HepG2 (cell line): ENCODE results near the gene GLIPR1L2. TPM values are rescaled to one million over a fixed set of nuclear protein-coding genes. Genes with fewer than 3 reads are reported as not detected.

ENCODE experiments used
- ATAC-seq: fragments of 200-7000 bp; cut with Tn5 transposase; 3 replicates; pipeline ENCODE4 v1.9.1; 2020; ENCODE audit warnings: mild to moderate bottlenecking, moderate library complexity
- BruUV-seq: library from RNA; stranded (reverse); fragments of 400-500 nt; replicated peaks from 2 replicates; lab custom pipeline; 2021; lab: Mats Ljungman, UMichigan
- CTCF ChIA-PET: fragments of 300-600 bp; formaldehyde crosslinking; extraction: SDS; loops from one replicate; lab custom pipeline; 2021; ENCODE audit warnings: low total read pairs, inconsistent platforms, low intra/inter-chr PET ratio; lab: Yijun Ruan, JAX
- POLR2A ChIA-PET: fragments of 350-600 bp; sonication (Branson Sonifier 250); formaldehyde crosslinking; loops from one replicate; lab custom pipeline; 2020; ENCODE audit warnings: antibody characterized with exemption, inconsistent platforms; lab: Yijun Ruan, JAX
- DNase-seq: peaks from one replicate; pipeline ENCODE4 v3.0.0-alpha.2; 2015; ENCODE audit warnings: low spot score
- FAIRE-seq: peaks from 3 replicates; lab custom pipeline; 2011; peaks lifted over from hg19 to GRCh38; lab: Jason Lieb, UNC
- H2AFZ ChIP-seq: one replicate; pipeline ENCODE4 v1.6.1; 2011; ENCODE audit warnings: low read length, inconsistent platforms
- H3K27ac ChIP-seq: fragments of 300-600 bp; 3 replicates; pipeline ENCODE4 v1.8.0; 2011; ENCODE audit warnings: mixed run types, mild to moderate bottlenecking, mixed read lengths, low read length, inconsistent platforms; ENCODE audit not compliant: insufficient read depth; ENCODE audit errors: extremely low read length
- H3K27me3 ChIP-seq, 2 experiments: fragments of 200-600 bp in 1 of 2; 2 replicates in 1 of 2; 3 replicates in 1 of 2; pipeline versions ENCODE4 v1.6.0 to v1.8.0; 2011; ENCODE audit warnings: low read length in 2 of 2, mild to moderate bottlenecking in 2 of 2, moderate library complexity in 2 of 2, inconsistent platforms in 1 of 2; ENCODE audit not compliant: insufficient read depth in 2 of 2, control insufficient read depth in 1 of 2
- H3K36me3 ChIP-seq, 2 experiments: fragments of 200-600 bp in 1 of 2; replicated peaks in 1 of 2; 2 replicates in 1 of 2; 3 replicates in 1 of 2; pipeline versions ENCODE4 v1.5.1 to v1.8.0; 2011; ENCODE audit warnings: low read length in 2 of 2, inconsistent platforms in 1 of 2; ENCODE audit not compliant: insufficient read depth in 2 of 2, control insufficient read depth in 1 of 2
- H3K4me1 ChIP-seq: 2 replicates; pipeline ENCODE4 v1.5.1; 2012; ENCODE audit warnings: low read length, inconsistent platforms; ENCODE audit not compliant: insufficient read depth
- H3K4me2 ChIP-seq: 2 replicates; pipeline ENCODE4 v1.6.0; 2011; ENCODE audit warnings: low read depth, low read length, inconsistent platforms
- H3K4me3 ChIP-seq, 3 experiments: fragments of 200-600 bp in 1 of 3; sonication (generic), shearing (Covaris generic) in 1 of 3; replicated peaks in 1 of 3; 2 replicates each; pipeline ENCODE4 v1.5.1; 2011 to 2016; ENCODE audit warnings: low read length in 3 of 3, inconsistent platforms in 2 of 3, low read depth in 2 of 3, mild to moderate bottlenecking in 2 of 3, control low read depth in 1 of 3, mixed read lengths in 1 of 3; ENCODE audit not compliant: insufficient read depth in 1 of 3
- H3K79me2 ChIP-seq: one replicate; pipeline ENCODE4 v1.6.1; 2011; ENCODE audit warnings: low read length, inconsistent platforms; ENCODE audit not compliant: insufficient read depth
- H3K9ac ChIP-seq: 2 replicates; pipeline ENCODE4 v1.6.0; 2011; ENCODE audit warnings: mild to moderate bottlenecking, low read depth, low read length, inconsistent platforms; ENCODE audit not compliant: insufficient read depth
- H3K9me3 ChIP-seq: 2 replicates; pipeline ENCODE4 v1.5.1; 2012; ENCODE audit warnings: mild to moderate bottlenecking, low read length
- H4K20me1 ChIP-seq: 2 replicates; pipeline ENCODE4 v1.6.0; 2011; ENCODE audit warnings: inconsistent platforms, mild to moderate bottlenecking, low read length, moderate library complexity; ENCODE audit not compliant: insufficient read depth
- KDM5B ChIP-seq: sonication (generic); formaldehyde crosslinking; IDR thresholded peaks from 2 replicates; pipeline ENCODE4 v1.4.0; 2020; ENCODE audit warnings: missing genetic modification reagents, mild to moderate bottlenecking, borderline replicate concordance
- MLLT10 ChIP-seq: sonication (generic); formaldehyde crosslinking; IDR thresholded peaks from 2 replicates; pipeline ENCODE4 v1.4.0; 2020; ENCODE audit warnings: missing genetic modification reagents
- PPARG ChIP-seq: conservative IDR thresholded peaks from 2 replicates; pipeline ENCODE4 v1.6.1; 2016; ENCODE audit warnings: missing biosample characterization, missing genetic modification reagents
- SAFB2 ChIP-seq: sonication (generic); formaldehyde crosslinking; IDR thresholded peaks from 2 replicates; pipeline ENCODE4 v1.5.1; 2020; ENCODE audit warnings: missing genetic modification reagents, low read depth, mild to moderate bottlenecking, borderline replicate concordance
- SRSF4 ChIP-seq: fragments of 200-400 bp; formaldehyde crosslinking; IDR thresholded peaks from one replicate; pipeline ENCODE4 v1.6.1; 2018; ENCODE audit warnings: mild to moderate bottlenecking, low read depth, low read length, moderate library complexity; ENCODE audit not compliant: poor library complexity, severe bottlenecking
- TOPORS ChIP-seq: sonication (generic); formaldehyde crosslinking; IDR thresholded peaks from 2 replicates; pipeline ENCODE4 v1.8.0; 2023; ENCODE audit warnings: mild to moderate bottlenecking, missing genetic modification reagents
- TSC22D2 ChIP-seq: sonication (generic); formaldehyde crosslinking; IDR thresholded peaks from 2 replicates; pipeline ENCODE4 v1.5.1; 2020; ENCODE audit warnings: missing genetic modification reagents, mild to moderate bottlenecking, borderline replicate concordance
- WIZ ChIP-seq: sonication (generic); formaldehyde crosslinking; IDR thresholded peaks from 2 replicates; pipeline ENCODE4 v1.5.1; 2020; ENCODE audit warnings: mild to moderate bottlenecking, missing genetic modification reagents
- ZFX ChIP-seq: sonication (generic); formaldehyde crosslinking; IDR thresholded peaks from 2 replicates; pipeline ENCODE4 v1.4.0; 2020; ENCODE audit warnings: mild to moderate bottlenecking, low read depth, missing genetic modification reagents, moderate library complexity
- ZNF160 ChIP-seq: sonication (generic); formaldehyde crosslinking; IDR thresholded peaks from 2 replicates; pipeline ENCODE4 v1.8.0; 2022; ENCODE audit warnings: mild to moderate bottlenecking, inconsistent platforms, missing genetic modification reagents
- ZNF33B ChIP-seq: sonication (generic); formaldehyde crosslinking; IDR thresholded peaks from 2 replicates; pipeline ENCODE4 v1.5.1; 2020; ENCODE audit warnings: mild to moderate bottlenecking, missing genetic modification reagents
- ZNF431 ChIP-seq: sonication (generic); formaldehyde crosslinking; IDR thresholded peaks from 2 replicates; pipeline ENCODE4 v1.9.0; 2022; ENCODE audit warnings: missing genetic modification reagents, low read depth, mild to moderate bottlenecking, borderline replicate concordance
- WGBS: methylation state at CpG from one replicate; pipeline ENCODE4 v1.1.6; 2017; ENCODE audit warnings: low lambda C conversion rate; 5-methylcytosine and 5-hydroxymethylcytosine counted together
- in situ Hi-C: cut with HindIII; loops from 2 replicates; pipeline ENCODE4 v1.10.0; 2017; ENCODE audit warnings: low pct_unique_long_range_greater_than_20kb; ENCODE audit not compliant: extremely low pct_ligation_motif_present
- intact Hi-C: fragments of 100-400 bp; cut with micrococcal nuclease; formaldehyde crosslinking; loops from one replicate; pipeline ENCODE4 v1.10.0; 2022; ENCODE audit not compliant: unreplicated experiment
- polyA plus RNA-seq, 8 experiments: library from polyadenylated mRNA; depleted of rRNA in 3 of 8; stranded (reverse) in 7 of 8; unstranded in 1 of 8; fragments of >200 nt; fragmentation: Illumina TruSeq in 4 of 8; extraction: Trizol in 4 of 8; gene quantifications; 2 replicates each; pipeline versions ENCODE4 v1.2.1 to v1.2.3, GENCODE V29; 2011 to 2016; ENCODE audit warnings: low read depth in 4 of 8, missing spikeins in 1 of 8, mixed read lengths in 1 of 8; ENCODE audit not compliant: insufficient read depth in 1 of 8
- total RNA-seq, 5 experiments: library from RNA; depleted of rRNA; stranded (reverse); fragments of >200 nt; fragmentation: Illumina TruSeq; extraction: Trizol; gene quantifications; 2 replicates each; pipeline ENCODE4 v1.2.3, GENCODE V29; 2016; ENCODE audit warnings: low read depth in 1 of 5
- TF ChIP-seq, protein P1 (sequence below): sonication (generic); formaldehyde crosslinking; IDR thresholded peaks from 2 replicates; pipeline ENCODE4 v1.8.0; 2022; ENCODE audit warnings: mild to moderate bottlenecking, missing genetic modification reagents, moderate library complexity
- TF ChIP-seq, protein P2 (sequence below): sonication (generic); formaldehyde crosslinking; IDR thresholded peaks from 2 replicates; pipeline ENCODE4 v1.8.0; 2022; ENCODE audit warnings: mild to moderate bottlenecking, missing genetic modification reagents; ENCODE audit not compliant: insufficient replicate concordance

The GLIPR1L2 gene
- total and polyA plus RNA-seq, 2 of the 13 experiments (the other 11 are each of a cell fraction or from before 2014, with no cell fraction given), result not detected

DNA sequence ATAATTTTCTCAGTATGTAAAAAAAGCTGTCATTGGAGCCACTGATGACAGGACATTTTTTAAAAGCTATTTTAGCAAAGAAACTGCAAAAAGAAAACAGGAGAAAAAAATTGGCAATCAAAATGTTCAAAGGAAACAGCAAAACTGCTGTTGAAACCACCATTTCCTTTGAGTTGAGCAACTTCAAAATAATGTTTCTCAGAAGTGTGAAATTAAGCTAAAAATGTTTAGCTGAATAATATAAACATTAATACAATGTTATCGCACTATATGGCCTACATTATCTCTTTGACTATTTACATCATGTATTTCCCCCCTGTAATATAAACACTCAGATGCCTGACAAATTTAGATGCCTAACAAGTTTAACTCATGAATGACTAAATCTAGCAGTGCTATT lies 66.3 kb downstream of the GLIPR1L2 start:
- ATAC-seq (no peak), FAIRE-seq (no peak), DNase-seq (no peak)
- Histone ChIP-seq H3K79me2 (no peaks in the 10 kb centered on the region), H3K4me3 (no peak overlapping the region), H3K9ac (no peak overlapping the region), H3K4me1 (no peaks in the 10 kb centered on the region), H3K36me3 (no peaks in the 10 kb centered on the region), H3K4me2 (no peak overlapping the region), H3K27me3 (0 out of 5 replicates have a peak, but pooled peaks cover 0 to 4% of the 10 kb centered on the region in 2 experiments), H4K20me1 (no peaks in the 10 kb centered on the region), H3K9me3 (peaks cover 16% of the 10 kb centered on the region), H3K27ac (no peak overlapping the region), H2AFZ (no peak overlapping the region)
- TF ChIP-seq, protein P1, sequence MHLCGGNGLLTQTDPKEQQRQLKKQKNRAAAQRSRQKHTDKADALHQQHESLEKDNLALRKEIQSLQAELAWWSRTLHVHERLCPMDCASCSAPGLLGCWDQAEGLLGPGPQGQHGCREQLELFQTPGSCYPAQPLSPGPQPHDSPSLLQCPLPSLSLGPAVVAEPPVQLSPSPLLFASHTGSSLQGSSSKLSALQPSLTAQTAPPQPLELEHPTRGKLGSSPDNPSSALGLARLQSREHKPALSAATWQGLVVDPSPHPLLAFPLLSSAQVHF (CRISPR knock-in tag), result no peak
- no peak for TF ChIP-seq KDM5B (CRISPR knock-in tag)
- no peak for TF ChIP-seq MLLT10 (CRISPR knock-in tag)
- TF ChIP-seq, protein P2, sequence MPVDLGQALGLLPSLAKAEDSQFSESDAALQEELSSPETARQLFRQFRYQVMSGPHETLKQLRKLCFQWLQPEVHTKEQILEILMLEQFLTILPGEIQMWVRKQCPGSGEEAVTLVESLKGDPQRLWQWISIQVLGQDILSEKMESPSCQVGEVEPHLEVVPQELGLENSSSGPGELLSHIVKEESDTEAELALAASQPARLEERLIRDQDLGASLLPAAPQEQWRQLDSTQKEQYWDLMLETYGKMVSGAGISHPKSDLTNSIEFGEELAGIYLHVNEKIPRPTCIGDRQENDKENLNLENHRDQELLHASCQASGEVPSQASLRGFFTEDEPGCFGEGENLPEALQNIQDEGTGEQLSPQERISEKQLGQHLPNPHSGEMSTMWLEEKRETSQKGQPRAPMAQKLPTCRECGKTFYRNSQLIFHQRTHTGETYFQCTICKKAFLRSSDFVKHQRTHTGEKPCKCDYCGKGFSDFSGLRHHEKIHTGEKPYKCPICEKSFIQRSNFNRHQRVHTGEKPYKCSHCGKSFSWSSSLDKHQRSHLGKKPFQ, result no peak
- no peak for TF ChIP-seq WIZ (CRISPR knock-in tag)
- no peak for TF ChIP-seq ZNF160 (CRISPR knock-in tag)
- no peak for TF ChIP-seq TOPORS
- no peak for TF ChIP-seq SAFB2 (CRISPR knock-in tag)
- no peak for TF ChIP-seq PPARG
- no peak for TF ChIP-seq TSC22D2 (CRISPR knock-in tag)
- no peak for TF ChIP-seq SRSF4
- TF ChIP-seq ZNF431, result no peak
- no peak for TF ChIP-seq ZNF33B (CRISPR knock-in tag)
- TF ChIP-seq ZFX, result no peak
- in situ Hi-C loops (no loop called here), intact Hi-C loops (no loop called here)
- no TSS peak for BruUV-seq
- 91% methylated on average over 1 of the region's 1 CpG for WGBS
- ChIA-PET CTCF (no interaction called here), POLR2A (no interaction called here)
